Activated CD4-positive, alpha-beta T cell treated with anti-CD3 and anti-CD28 coated beads, Interleukin-2, amount 10 ng/mL, durations not matched to agents 7 days and 5 days (primary cell): ENCODE data around the gene FAM156A. TPM values are rescaled to one million over a fixed set of nuclear protein-coding genes. Genes with fewer than 3 reads are reported as not detected.
"Not testable (repeated sequence)": the region's sequence is repeated elsewhere in the genome, so short reads cannot be mapped to it uniquely, and the experiment has no call there.

ENCODE experiments used
- CTCF ChIA-PET: fragments of 350-600 bp; sonication (Branson Sonifier 250); formaldehyde crosslinking; loops from one replicate; lab custom pipeline; 2021; ENCODE audit warnings: antibody characterized with exemption; lab: Charles Lee
- POLR2A ChIA-PET: fragments of 350-600 bp; sonication (Branson Sonifier 250); formaldehyde crosslinking; loops from one replicate; lab custom pipeline; 2021; ENCODE audit warnings: antibody characterized with exemption; lab: Charles Lee
- DNase-seq: peaks from one replicate; pipeline ENCODE4 v3.0.0-alpha.2; 2020
- H3K27ac Mint-ChIP-seq: one replicate; pipeline ENCODE4 v1.8.0; 2021; ENCODE audit warnings: mild to moderate bottlenecking, moderate library complexity, mixed read lengths
- H3K27me3 Mint-ChIP-seq: one replicate; pipeline ENCODE4 v1.8.0; 2021; ENCODE audit warnings: mixed read lengths
- H3K36me3 Mint-ChIP-seq: one replicate; pipeline ENCODE4 v1.8.0; 2021; ENCODE audit warnings: low read depth, mixed read lengths
- H3K4me1 Mint-ChIP-seq: one replicate; pipeline ENCODE4 v1.8.0; 2021; ENCODE audit warnings: mixed read lengths
- H3K4me3 Mint-ChIP-seq: one replicate; pipeline ENCODE4 v1.8.0; 2021; ENCODE audit warnings: mild to moderate bottlenecking, moderate library complexity, mixed read lengths
- H3K9me3 Mint-ChIP-seq: one replicate; pipeline ENCODE4 v1.8.0; 2021; ENCODE audit warnings: mixed read lengths
- total RNA-seq, 2 experiments: library from RNA; stranded (reverse); gene quantifications; one replicate each; pipeline ENCODE4 v1.2.3, GENCODE V29; 2021

FAM156A gene
- total RNA-seq, 2 experiments from 2014 or later: 23.5 to 25.7 TPM

GRCh38 chrX:52988985-52989917 is 30.9 kb upstream of the FAM156A start:
- H3K27me3 Mint-ChIP-seq: no peaks in the 10 kb centered on the region
- ChIA-PET CTCF (interaction anchor here (0.7 to 1.5 kb wide), 4 partner anchors 9 to 31 kb away, joined by 3 to 6 read pairs (median 4); no protein-coding TSS in a partner anchor), POLR2A (no interaction called here)
- no peak overlapping the region for H3K27ac Mint-ChIP-seq
- no peaks in the 10 kb centered on the region for H3K36me3 Mint-ChIP-seq
- H3K4me3 Mint-ChIP-seq: no peak overlapping the region
- DNase-seq: no peak
- H3K9me3 Mint-ChIP-seq: no peaks in the 10 kb centered on the region
- H3K4me1 Mint-ChIP-seq: peaks cover 17% of the 10 kb centered on the region

DNA sequence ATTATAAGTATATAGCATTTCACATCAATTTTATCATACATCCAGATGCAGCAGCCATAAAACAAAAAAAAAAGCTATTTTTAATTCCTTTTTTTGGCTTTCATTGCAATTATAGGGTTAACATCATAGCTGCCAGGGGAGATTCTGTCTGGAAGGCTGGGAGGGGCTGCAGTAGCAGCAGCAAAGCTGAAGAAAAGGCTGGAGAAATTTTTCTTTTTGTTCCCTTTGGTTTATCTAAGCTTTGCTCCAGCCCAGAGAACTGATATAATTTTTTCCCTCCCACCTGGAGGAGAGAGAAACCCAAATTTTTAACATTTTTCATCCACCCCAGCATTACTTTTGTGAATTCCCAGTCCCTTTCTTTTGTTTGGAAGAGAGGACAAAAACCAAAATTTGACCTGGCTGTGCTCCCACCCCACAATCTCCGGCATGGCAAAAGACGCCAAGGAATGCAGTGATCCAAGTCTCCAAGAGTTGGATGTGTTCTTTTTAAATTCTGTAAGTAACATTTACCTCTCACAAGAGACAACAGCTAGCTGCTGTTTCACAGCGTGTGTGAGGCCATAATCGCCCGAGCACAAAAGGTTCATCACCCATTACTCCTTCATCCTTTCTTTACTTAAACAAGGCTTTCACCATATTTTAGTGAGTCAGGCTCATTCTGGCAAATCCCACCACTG is 25.1 kb upstream of the FAM156A start:
- Mint-ChIP-seq H3K27ac (no peak overlapping the region), H3K9me3 (no peaks in the 10 kb centered on the region), H3K4me3 (no peak overlapping the region), H3K4me1 (no peaks in the 10 kb centered on the region), H3K27me3 (no peaks in the 10 kb centered on the region), H3K36me3 (no peaks in the 10 kb centered on the region)
- no peak for DNase-seq
- ChIA-PET POLR2A (no interaction called here), CTCF (no interaction called here)

DNA sequence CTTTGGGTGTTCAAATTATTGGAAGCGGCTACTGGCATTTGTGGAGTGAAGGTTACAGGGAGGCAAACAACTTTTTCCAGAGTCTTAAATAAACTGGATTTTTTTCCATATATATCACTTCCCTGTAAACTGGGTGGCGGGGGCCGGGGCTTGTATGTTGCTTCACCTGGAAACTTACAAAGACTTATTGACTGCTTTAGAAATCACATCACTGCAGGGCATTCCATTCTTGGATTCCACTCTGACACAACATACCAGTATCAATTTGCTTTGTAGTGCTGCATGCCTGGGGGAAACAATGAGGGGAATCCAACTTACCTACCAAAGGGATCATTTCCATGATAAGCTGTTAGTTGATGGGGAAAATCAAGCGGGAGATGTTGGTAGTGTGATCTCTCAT is 21.7 kb upstream of the FAM156A start:
- no peaks in the 10 kb centered on the region for H3K9me3 Mint-ChIP-seq
- CTCF ChIA-PET: no interaction called here
- POLR2A ChIA-PET: no interaction called here
- no peak for DNase-seq
- no peak overlapping the region for H3K4me3 Mint-ChIP-seq
- no peak overlapping the region for H3K27ac Mint-ChIP-seq
- no peaks in the 10 kb centered on the region for H3K4me1 Mint-ChIP-seq
- H3K36me3 Mint-ChIP-seq: no peaks in the 10 kb centered on the region
- no peaks in the 10 kb centered on the region for H3K27me3 Mint-ChIP-seq

DNA sequence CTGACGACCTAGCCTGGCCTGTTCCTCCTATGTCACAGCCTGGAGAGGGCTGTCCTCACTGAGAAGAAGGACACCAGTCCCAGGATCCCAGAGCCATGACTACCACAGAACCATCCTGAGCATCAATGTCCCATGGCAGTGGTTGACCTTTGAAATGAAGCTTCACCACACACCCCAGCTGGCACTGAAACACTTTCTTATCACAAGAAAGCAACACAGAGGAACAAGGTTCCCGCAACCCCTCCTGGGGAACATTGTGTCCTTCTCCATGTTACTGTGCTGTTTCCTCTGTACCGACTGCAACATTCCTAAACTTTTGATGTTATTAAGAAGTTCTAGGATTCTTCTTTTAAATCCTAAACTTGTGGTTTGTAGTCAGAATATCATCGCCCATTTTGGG is 21.2 kb upstream of the FAM156A start:
- POLR2A ChIA-PET: no interaction called here
- CTCF ChIA-PET: no interaction called here
- Mint-ChIP-seq H3K36me3 (no peaks in the 10 kb centered on the region), H3K9me3 (no peaks in the 10 kb centered on the region), H3K4me3 (no peak overlapping the region), H3K4me1 (no peaks in the 10 kb centered on the region), H3K27ac (no peak overlapping the region), H3K27me3 (no peaks in the 10 kb centered on the region)
- DNase-seq: no peak

- Mint-ChIP-seq H3K27me3 (no peaks in the 10 kb centered on the region), H3K27ac (no peak overlapping the region), H3K36me3 (no peaks in the 10 kb centered on the region), H3K9me3 (no peaks in the 10 kb centered on the region), H3K4me1 (no peaks in the 10 kb centered on the region), H3K4me3 (no peak overlapping the region)
- POLR2A ChIA-PET: no interaction called here
- CTCF ChIA-PET: interaction anchor here (0.5 to 1.6 kb wide), 2 partner anchors 12 to 58 kb away, joined by 3 to 4 read pairs; no protein-coding TSS in a partner anchor
- DNase-seq: no peak
Observed at GRCh38 chrX:52977953-52978352, 19.6 kb upstream of the FAM156A start.

- POLR2A ChIA-PET, CTCF ChIA-PET, H3K27me3 Mint-ChIP-seq, H3K9me3 Mint-ChIP-seq, DNase-seq, H3K4me1 Mint-ChIP-seq, H3K36me3 Mint-ChIP-seq, H3K4me3 Mint-ChIP-seq, H3K27ac Mint-ChIP-seq: not testable (repeated sequence)
Observed at GRCh38 chrX:52975576-52975975, 17.3 kb upstream of the FAM156A start.

DNA sequence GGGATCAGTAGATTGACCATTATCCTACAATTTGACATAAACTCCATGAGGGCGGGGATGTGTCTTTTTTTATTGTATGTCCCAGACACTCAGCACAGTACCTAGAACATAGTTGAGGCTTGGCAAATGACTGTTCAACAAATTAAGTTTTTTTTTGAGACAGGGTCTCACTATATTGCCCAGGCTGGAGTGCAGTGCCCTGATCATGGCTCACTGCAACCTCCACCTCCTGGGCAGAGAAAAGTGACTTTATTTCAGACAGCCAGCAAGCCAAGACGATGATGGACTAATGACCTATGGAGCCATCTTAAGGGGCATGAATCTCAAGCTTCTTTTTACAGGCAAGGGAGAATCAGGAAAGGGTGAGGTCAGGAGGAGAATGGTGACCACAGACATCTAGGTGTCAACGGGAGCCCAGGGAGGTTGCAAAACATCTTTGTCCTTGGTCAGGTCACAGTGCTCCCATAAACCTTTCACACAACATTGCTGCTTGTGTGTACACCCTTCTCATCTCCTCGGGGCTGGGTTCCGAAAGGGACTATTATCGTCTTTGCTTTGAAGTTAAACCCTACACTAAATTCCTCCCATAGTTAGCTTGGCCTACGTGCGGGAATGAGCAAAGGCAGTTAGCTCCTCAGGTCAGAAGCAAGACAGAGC is 16.1 kb upstream of the FAM156A start:
- DNase-seq, POLR2A ChIA-PET, H3K36me3 Mint-ChIP-seq, H3K4me1 Mint-ChIP-seq, H3K4me3 Mint-ChIP-seq, H3K27me3 Mint-ChIP-seq, H3K9me3 Mint-ChIP-seq, H3K27ac Mint-ChIP-seq, CTCF ChIA-PET: not testable (repeated sequence)

- DNase-seq, H3K36me3 Mint-ChIP-seq, H3K27ac Mint-ChIP-seq, CTCF ChIA-PET, H3K4me3 Mint-ChIP-seq, POLR2A ChIA-PET, H3K9me3 Mint-ChIP-seq, H3K4me1 Mint-ChIP-seq, H3K27me3 Mint-ChIP-seq: not testable (repeated sequence)
Observed at GRCh38 chrX:52967922-52968321, 9.6 kb upstream of the FAM156A start.

- H3K4me3 Mint-ChIP-seq, H3K9me3 Mint-ChIP-seq, H3K27ac Mint-ChIP-seq, H3K4me1 Mint-ChIP-seq, POLR2A ChIA-PET, H3K36me3 Mint-ChIP-seq, H3K27me3 Mint-ChIP-seq, CTCF ChIA-PET, DNase-seq: not testable (repeated sequence)
Observed at GRCh38 chrX:52966993-52967738, 8.8 kb upstream of the FAM156A start.

- H3K36me3 Mint-ChIP-seq, H3K27ac Mint-ChIP-seq, H3K4me1 Mint-ChIP-seq, H3K9me3 Mint-ChIP-seq, POLR2A ChIA-PET, H3K27me3 Mint-ChIP-seq, DNase-seq, CTCF ChIA-PET, H3K4me3 Mint-ChIP-seq: not testable (repeated sequence)
Observed at GRCh38 chrX:52958961-52959360, 643 bp upstream of the FAM156A start.

DNA sequence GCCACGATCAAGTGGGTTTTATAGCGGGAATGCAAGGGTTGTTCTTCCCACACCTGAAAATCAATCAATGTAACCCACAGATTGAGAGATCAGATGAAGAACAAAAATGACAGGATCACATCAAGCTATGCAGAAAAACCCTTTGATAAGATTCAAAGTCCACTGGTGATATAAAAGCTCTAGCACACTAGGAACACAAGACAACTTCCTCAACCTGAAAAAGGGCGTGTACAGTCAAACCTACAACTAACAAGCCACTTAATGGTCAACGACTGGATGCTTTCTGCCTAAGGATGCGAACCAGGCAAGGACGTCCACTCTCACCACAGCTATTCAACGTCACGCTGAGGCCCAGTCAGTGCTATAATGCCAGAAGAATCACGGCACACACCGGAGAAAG is 8.4 kb downstream of the FAM156A start:
- H3K4me3 Mint-ChIP-seq, H3K27me3 Mint-ChIP-seq, POLR2A ChIA-PET, H3K27ac Mint-ChIP-seq, DNase-seq, CTCF ChIA-PET, H3K9me3 Mint-ChIP-seq, H3K4me1 Mint-ChIP-seq, H3K36me3 Mint-ChIP-seq: not testable (repeated sequence)

DNA sequence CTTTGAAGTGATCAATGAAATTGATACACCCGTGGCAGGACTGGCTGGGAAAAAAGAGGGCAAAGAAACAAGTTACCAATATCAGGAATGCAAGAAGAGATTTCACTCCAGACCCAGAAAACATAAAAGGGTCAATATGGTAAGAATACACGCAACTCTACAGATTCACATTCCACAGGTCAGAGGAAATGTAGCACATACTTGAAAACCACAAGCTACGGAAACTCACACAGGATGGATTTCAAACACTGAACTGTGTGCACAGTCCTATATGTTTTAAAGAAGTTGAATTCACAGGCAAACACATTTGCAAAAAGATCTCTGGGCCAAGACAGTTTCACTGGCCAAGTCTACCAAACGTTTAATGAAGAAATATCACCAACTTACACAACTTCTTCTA is 9.0 kb downstream of the FAM156A start:
- H3K27ac Mint-ChIP-seq, DNase-seq, H3K9me3 Mint-ChIP-seq, POLR2A ChIA-PET, H3K27me3 Mint-ChIP-seq, H3K4me3 Mint-ChIP-seq, H3K36me3 Mint-ChIP-seq, H3K4me1 Mint-ChIP-seq, CTCF ChIA-PET: not testable (repeated sequence)
